ENCODE measurements around the gene TSSK6. TPM values are rescaled to one million over a fixed set of nuclear protein-coding genes. Genes with fewer than 3 reads are reported as not detected.

The TSSK6 gene
- total RNA-seq, 2 experiments from 2014 or later = 3.4 to 3.9 TPM

DNA sequence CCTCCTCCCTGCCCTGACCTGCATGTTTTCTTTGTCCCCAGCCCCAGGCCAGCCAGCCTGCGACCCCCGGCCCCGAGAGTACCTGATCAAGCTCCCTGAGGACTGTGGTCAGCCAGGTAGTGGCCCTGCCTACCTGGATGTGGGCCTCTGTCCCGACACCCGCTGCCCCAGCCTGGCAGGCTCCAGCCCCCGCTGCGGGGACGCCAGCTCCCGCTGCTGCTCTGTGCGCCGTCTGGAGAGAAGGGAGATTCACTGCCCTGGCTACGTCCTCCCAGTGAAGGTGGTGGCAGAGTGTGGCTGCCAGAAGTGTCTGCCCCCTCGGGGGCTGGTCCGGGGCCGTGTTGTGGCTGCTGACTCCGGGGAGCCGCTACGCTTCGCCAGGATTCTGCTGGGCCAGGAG lies 28.3 kb upstream of the TSSK6 start:
- no peaks in the 10 kb centered on the region for H3K9me3 Mint-ChIP-seq (ENCODE audit: insufficient read depth)
- ATAC-seq (no peak), DNase-seq (no peak)
- no peaks in the 10 kb centered on the region for H3K36me3 Mint-ChIP-seq (ENCODE audit: low read depth)
- CTCF ChIA-PET = interaction anchor here (1.8 kb wide), 1 partner anchor 11 kb away, joined by 4 read pairs; no protein-coding TSS in a partner anchor
- POLR2A ChIA-PET = interaction anchor here (1.0 kb wide), 1 partner anchor 11 kb away, joined by 3 read pairs; no protein-coding TSS in a partner anchor
- H3K4me1 Mint-ChIP-seq (ENCODE audit: low read depth) = peaks cover 23% of the 10 kb centered on the region
- H3K4me3 Mint-ChIP-seq = no peak overlapping the region
- no peak overlapping the region for H3K27ac Mint-ChIP-seq
- peaks cover 8% of the 10 kb centered on the region for H3K27me3 Mint-ChIP-seq (ENCODE audit: low read depth)

DNA sequence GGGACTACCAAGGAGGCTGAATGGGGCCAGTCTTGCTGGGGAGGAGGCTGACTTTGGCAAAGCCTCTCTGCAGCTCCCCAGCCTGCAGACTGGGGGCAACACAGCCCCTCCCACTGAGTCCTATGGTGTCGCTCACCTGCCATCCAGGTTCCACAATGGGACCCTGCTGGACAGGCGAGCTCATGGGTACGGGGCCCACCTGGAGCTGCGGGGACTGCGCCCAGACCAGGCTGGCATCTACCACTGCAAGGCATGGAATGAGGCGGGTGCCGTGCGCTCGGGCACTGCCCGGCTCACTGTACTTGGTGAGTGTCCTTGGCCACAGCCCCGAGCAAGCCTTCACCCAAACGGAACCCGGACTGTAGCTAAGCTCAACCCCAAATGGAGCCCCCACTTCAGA lies 27.8 kb upstream of the TSSK6 start:
- ChIA-PET CTCF (interaction anchor here (1.8 kb wide), 1 partner anchor 11 kb away, joined by 4 read pairs; no protein-coding TSS in a partner anchor), POLR2A (interaction anchor here (1.0 kb wide), 1 partner anchor 11 kb away, joined by 3 read pairs; no protein-coding TSS in a partner anchor)
- Mint-ChIP-seq H3K27ac (no peak overlapping the region), H3K36me3 (ENCODE audit: low read depth) (no peaks in the 10 kb centered on the region), H3K27me3 (ENCODE audit: low read depth) (peaks cover 11% of the 10 kb centered on the region), H3K4me1 (ENCODE audit: low read depth) (peaks cover 25% of the 10 kb centered on the region), H3K4me3 (no peak overlapping the region), H3K9me3 (ENCODE audit: insufficient read depth) (no peaks in the 10 kb centered on the region)
- no peak for DNase-seq
- no peak for ATAC-seq

DNA sequence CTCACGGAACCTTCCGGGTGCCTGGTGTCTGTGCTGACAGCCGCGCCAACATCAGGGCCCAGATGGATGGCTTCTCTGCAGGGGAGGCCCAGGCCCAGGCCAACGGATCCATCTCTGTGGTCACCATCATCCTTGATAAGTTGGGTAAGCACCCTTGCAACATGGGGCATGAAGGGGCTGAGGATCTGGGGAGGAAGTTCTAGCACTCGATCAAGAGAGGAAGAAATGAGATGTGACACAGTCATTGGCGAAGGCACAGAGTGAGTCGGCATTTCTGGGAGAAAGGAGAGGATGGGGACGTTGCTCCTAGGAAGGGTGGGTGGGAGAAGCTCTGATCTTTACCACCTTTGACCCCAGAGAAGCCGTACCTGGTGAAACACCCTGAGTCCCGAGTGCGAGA lies 27.2 kb upstream of the TSSK6 start:
- H3K4me3 Mint-ChIP-seq = no peak overlapping the region
- ChIA-PET POLR2A (no interaction called here), CTCF (no interaction called here)
- no peaks in the 10 kb centered on the region for H3K9me3 Mint-ChIP-seq (ENCODE audit: insufficient read depth)
- H3K36me3 Mint-ChIP-seq (ENCODE audit: low read depth) = no peaks in the 10 kb centered on the region
- ATAC-seq = no peak
- no peak for DNase-seq
- peaks cover 28% of the 10 kb centered on the region for H3K4me1 Mint-ChIP-seq (ENCODE audit: low read depth)
- peaks cover 11% of the 10 kb centered on the region for H3K27me3 Mint-ChIP-seq (ENCODE audit: low read depth)
- H3K27ac Mint-ChIP-seq = no peak overlapping the region

DNA sequence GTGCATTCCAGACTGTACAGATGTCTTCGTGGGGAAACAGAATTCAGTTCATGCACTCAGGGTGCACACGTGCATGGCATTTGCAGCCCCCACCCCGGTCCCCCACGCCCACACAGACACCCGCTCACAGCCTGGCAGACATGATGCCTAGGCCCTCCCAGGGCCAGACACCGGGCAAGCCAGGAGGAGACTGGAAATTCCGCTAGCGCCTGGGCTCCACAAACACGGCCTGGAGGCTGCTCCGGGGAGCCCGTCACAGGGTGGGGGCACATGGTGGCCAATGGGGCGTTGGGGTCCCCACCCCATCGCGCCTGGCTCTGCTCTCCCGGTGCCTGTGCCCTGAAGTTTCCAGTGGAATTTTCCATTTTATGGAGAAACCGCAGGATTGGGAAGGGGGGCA lies 26.3 kb upstream of the TSSK6 start:
- Mint-ChIP-seq H3K9me3 (ENCODE audit: insufficient read depth) (no peaks in the 10 kb centered on the region), H3K27ac (no peak overlapping the region), H3K4me3 (peak overlapping the region; percentile 40), H3K27me3 (ENCODE audit: low read depth) (peaks cover 13% of the 10 kb centered on the region), H3K4me1 (ENCODE audit: low read depth) (peaks cover 30% of the 10 kb centered on the region), H3K36me3 (ENCODE audit: low read depth) (no peaks in the 10 kb centered on the region)
- ATAC-seq (no peak), DNase-seq (no peak)
- CTCF ChIA-PET = interaction anchor here (1.0 to 1.6 kb wide), 2 partner anchors 10 to 13 kb away, joined by 3 to 10 read pairs; no protein-coding TSS in a partner anchor
- POLR2A ChIA-PET = no interaction called here

DNA sequence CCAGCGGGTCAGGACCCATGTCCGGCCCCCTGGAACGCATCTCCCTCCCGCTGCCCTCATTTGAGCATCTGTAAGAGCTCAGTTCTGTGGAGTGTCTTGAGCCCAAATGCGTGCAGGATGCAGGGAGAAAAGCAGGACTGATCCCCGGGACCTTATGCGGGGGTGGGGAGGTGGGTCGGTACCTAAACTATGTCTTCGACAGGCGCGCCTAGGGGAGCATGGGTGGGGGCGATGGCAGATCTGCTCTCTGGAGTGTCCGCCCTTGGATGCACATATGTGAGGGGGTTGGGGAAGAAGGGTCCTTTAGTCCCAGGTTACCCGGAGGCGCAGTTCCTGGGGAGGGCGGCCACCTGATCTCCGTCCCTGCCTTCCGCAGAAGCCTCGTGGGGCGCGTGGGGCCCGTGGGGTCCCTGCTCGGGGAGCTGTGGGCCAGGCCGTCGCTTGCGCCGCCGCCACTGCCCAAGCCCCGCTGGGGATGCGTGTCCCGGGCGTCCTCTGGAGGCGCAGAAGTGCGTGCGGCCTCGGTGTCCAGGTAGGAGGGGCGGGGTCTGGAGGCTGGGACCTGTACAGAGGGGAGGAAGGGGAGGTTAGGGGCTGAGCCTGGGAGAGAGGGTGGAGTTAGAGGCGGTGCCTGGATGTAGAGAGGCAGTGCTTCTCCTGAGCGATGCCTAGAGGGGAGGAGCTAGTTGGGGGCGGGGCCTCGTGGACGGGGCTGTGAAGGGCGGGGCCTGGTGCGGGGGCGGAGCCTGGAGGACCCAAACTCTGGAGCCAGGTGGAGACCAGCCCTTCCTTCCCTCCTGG lies 25.6 kb upstream of the TSSK6 start:
- Mint-ChIP-seq H3K27ac (peak overlapping the region; percentile 60), H3K4me1 (ENCODE audit: low read depth) (peaks cover 30% of the 10 kb centered on the region), H3K27me3 (ENCODE audit: low read depth) (peaks cover 13% of the 10 kb centered on the region), H3K4me3 (peak overlapping the region; percentile 59), H3K9me3 (ENCODE audit: insufficient read depth) (no peaks in the 10 kb centered on the region), H3K36me3 (ENCODE audit: low read depth) (no peaks in the 10 kb centered on the region)
- DNase-seq (peak; percentile 79), ATAC-seq (peak; percentile 81)
- POLR2A ChIA-PET = no interaction called here
- CTCF ChIA-PET = interaction anchor here (1.0 to 1.6 kb wide), 2 partner anchors 9 to 13 kb away, joined by 3 to 10 read pairs; no protein-coding TSS in a partner anchor

DNA sequence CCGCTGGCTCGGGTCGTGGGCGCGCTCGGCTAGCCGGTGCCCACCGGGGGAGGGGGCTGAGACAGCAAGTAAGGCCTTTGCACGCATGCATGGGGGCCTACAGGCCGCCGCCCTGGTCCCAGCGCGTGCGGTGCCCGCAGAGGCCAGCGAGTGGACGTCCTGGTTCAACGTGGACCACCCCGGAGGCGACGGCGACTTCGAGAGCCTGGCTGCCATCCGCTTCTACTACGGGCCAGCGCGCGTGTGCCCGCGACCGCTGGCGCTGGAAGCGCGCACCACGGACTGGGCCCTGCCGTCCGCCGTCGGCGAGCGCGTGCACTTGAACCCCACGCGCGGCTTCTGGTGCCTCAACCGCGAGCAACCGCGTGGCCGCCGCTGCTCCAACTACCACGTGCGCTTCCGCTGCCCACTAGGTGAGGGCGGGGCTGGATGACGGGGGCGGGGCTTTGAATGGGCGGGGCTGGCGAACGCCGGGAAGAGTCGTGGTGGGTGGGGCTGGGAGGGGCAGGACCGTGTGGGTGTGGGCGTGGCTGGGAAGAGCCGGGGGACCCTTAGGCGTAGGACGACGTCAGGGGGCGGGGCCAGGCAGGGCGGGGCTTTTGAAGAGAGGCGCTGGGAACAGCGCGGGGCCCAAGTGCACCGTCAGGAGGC lies 24.8 kb upstream of the TSSK6 start:
- peak overlapping the region; percentile 60 for H3K27ac Mint-ChIP-seq
- H3K9me3 Mint-ChIP-seq (ENCODE audit: insufficient read depth) = no peaks in the 10 kb centered on the region
- peak overlapping the region; percentile 59 for H3K4me3 Mint-ChIP-seq
- ATAC-seq (peak; percentile 43), DNase-seq (peak; percentile 81)
- CTCF ChIA-PET = interaction anchor here (1.6 kb wide), 1 partner anchor 8 kb away, joined by 10 read pairs; no protein-coding TSS in a partner anchor
- no peaks in the 10 kb centered on the region for H3K36me3 Mint-ChIP-seq (ENCODE audit: low read depth)
- POLR2A ChIA-PET = no interaction called here
- peaks cover 13% of the 10 kb centered on the region for H3K27me3 Mint-ChIP-seq (ENCODE audit: low read depth)
- H3K4me1 Mint-ChIP-seq (ENCODE audit: low read depth) = peaks cover 30% of the 10 kb centered on the region

DNA sequence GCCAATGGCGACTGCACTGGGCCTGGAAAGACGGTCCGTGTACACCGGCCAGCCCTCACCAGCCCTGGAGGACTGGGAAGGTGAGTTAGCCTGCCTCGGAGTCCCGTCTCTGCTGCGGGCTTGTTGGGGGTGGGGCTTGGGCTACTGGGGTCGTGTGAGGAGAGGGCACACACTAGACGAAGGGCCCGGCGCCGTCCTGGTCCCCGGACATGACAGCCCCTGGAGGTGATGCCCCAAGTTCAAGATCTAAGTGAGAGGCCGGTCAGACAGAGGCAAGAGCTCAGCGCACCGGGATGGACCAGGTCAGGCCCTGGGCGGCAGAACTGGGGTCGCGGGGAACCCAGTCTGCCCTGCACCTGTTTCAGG lies 24.3 kb upstream of the TSSK6 start:
- no peak for DNase-seq
- POLR2A ChIA-PET = no interaction called here
- Mint-ChIP-seq H3K4me1 (ENCODE audit: low read depth) (peaks cover 30% of the 10 kb centered on the region), H3K36me3 (ENCODE audit: low read depth) (no peaks in the 10 kb centered on the region), H3K27me3 (ENCODE audit: low read depth) (peaks cover 13% of the 10 kb centered on the region), H3K9me3 (ENCODE audit: insufficient read depth) (no peaks in the 10 kb centered on the region), H3K4me3 (no peak overlapping the region), H3K27ac (no peak overlapping the region)
- no peak for ATAC-seq
- CTCF ChIA-PET = interaction anchor here (1.5 kb wide), 1 partner anchor 13 kb away, joined by 6 read pairs; no protein-coding TSS in a partner anchor

DNA sequence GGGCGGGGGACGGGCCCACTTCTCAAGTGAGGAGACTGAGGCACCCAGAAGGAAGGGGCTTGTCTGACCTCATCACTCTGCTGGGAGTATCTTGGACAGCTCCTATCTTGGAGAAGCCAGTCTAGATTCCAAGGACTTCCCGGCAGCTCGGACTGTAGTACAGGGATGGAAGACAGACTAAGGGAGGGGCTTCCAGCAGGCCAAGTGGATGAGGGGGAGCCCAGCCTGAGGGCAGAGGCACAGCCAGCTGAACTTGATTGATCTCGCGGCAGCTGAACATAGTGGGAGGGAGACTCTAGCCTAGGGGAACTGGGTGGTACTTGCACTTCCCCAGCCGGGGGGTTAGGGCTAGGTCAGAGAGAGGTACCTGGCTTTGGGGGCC lies 23.4 kb upstream of the TSSK6 start:
- ATAC-seq = no peak
- H3K27ac Mint-ChIP-seq = no peak overlapping the region
- H3K27me3 Mint-ChIP-seq (ENCODE audit: low read depth) = peaks cover 13% of the 10 kb centered on the region
- H3K36me3 Mint-ChIP-seq (ENCODE audit: low read depth) = no peaks in the 10 kb centered on the region
- POLR2A ChIA-PET = no interaction called here
- peaks cover 30% of the 10 kb centered on the region for H3K4me1 Mint-ChIP-seq (ENCODE audit: low read depth)
- no peaks in the 10 kb centered on the region for H3K9me3 Mint-ChIP-seq (ENCODE audit: insufficient read depth)
- H3K4me3 Mint-ChIP-seq = no peak overlapping the region
- no peak for DNase-seq
- CTCF ChIA-PET = interaction anchor here (0.6 to 1.5 kb wide), 3 partner anchors 14 to 18 kb away, joined by 3 to 6 read pairs (median 3); no protein-coding TSS in a partner anchor

DNA sequence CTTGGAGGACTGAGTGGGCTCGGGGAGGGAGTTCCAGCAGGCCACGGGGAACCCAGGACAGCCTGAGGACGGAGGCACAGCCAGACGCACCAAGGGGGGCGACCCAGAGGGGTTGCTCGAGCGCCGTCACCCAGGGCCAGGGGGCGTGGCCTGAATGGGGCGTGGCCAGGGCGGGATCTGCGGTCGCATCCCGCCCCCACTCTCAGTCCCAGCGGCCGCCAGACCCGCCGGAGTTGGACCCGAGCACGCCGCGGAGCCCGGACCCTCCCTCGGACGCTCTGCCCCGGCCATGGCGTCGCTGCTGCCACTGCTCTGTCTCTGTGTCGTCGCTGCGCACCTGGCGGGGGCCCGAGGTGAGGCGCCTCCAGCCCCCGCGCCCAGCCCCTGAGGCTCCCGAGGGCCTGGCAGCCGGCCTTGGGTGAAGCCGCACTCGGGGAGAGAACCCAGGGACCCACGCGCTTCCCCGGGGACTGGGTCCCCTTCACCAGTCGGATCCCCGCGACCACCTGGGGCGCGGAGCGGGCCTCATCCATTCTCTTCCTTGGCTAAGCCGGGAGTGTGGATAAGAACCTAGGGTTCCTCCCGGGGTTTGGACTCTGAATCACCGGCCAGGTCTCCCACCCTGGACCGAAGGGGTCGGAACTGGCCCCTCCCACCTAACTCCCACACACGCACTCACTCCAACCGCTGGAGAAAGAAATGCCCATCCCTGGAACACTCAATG lies 22.9 kb upstream of the TSSK6 start, which contains the start of gene CILP2:
CILP2 (plus strand) TSS at position 205 of the 724 bp plus-strand sequence; CDS start at position 290, 85 bp downstream.
- DNase-seq (no peak), ATAC-seq (no peak)
- CTCF ChIA-PET = interaction anchor here (0.6 to 1.6 kb wide), 4 partner anchors 8 to 19 kb away, joined by 3 to 6 read pairs (median 3); no protein-coding TSS in a partner anchor
- Mint-ChIP-seq H3K36me3 (ENCODE audit: low read depth) (no peaks in the 10 kb centered on the region), H3K4me3 (no peak within 1 kb of the TSS), H3K9me3 (ENCODE audit: insufficient read depth) (no peaks in the 10 kb centered on the region), H3K4me1 (ENCODE audit: low read depth) (peaks cover 30% of the 10 kb centered on the region), H3K27ac (no peak within 1 kb of the TSS), H3K27me3 (ENCODE audit: low read depth) (peaks cover 13% of the 10 kb centered on the region)
- POLR2A ChIA-PET = no interaction called here

DNA sequence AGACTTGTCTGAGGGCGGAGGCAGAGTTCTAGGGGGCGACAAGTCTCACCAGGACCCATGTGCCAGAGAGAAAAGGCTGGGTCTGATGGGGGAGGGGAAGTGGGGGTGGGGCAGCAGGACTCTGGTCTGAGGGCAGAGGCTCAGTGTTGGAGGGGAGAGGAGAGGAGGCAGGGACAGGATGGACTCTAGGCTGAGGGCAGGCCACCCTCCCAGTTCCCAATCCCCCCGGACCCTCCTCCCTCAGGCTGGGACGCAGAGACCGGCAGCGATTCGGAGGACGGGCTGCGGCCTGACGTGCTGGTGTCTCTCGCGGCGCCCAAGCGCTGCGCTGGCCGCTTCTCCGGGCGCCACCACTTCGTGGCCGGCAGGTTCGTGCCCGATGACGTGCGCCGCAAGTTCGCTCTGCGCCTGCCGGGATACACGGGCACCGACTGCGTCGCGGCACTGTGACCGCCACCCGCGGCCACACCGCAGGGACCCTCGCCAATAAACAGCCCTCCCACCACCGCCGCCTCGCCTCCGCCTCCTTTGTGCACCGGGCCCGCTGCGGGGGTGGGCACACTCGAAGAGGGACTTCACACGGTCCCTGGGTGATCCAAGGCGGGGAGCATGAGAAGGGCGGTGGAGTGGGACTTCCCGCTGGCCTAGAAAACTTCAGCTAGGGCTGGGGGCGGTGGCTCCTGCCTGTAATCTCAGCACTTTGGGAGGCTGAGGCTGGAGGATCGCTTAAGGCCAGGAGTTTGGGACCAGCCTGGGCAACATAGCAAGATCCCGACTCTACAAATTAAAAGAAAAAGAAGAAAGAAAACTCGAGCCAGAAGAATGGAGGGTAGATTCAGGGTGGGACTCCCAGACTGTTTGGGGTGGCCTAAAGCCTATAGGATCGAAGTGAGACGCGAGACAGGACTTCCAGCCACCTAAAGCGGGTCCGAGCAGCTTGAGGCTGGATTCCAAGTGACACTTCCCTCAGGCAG lies 22.0 kb upstream of the TSSK6 start:
- ChIA-PET POLR2A (no interaction called here), CTCF (interaction anchor here (1.4 to 1.6 kb wide), 2 partner anchors 9 to 17 kb away, joined by 3 read pairs; no protein-coding TSS in a partner anchor)
- no peaks in the 10 kb centered on the region for H3K36me3 Mint-ChIP-seq (ENCODE audit: low read depth)
- H3K4me1 Mint-ChIP-seq (ENCODE audit: low read depth) = peaks cover 31% of the 10 kb centered on the region
- DNase-seq = no peak
- H3K27me3 Mint-ChIP-seq (ENCODE audit: low read depth) = peaks cover 13% of the 10 kb centered on the region
- no peaks in the 10 kb centered on the region for H3K9me3 Mint-ChIP-seq (ENCODE audit: insufficient read depth)
- H3K27ac Mint-ChIP-seq = no peak overlapping the region
- no peak overlapping the region for H3K4me3 Mint-ChIP-seq
- ATAC-seq = no peak

Data from activated CD8-positive, alpha-beta T cell treated with anti-CD3 and anti-CD28 coated beads, Interleukin-2, amount 10 ng/mL, durations not matched to agents 7 days and 5 days (primary cell).